K562 (cell line): ENCODE data around the gene SUB1. TPM values are rescaled to one million over a fixed set of nuclear protein-coding genes. Genes with fewer than 3 reads are reported as not detected.

Experiments
- ATAC-seq: fragments of 200-7000 bp; cut with Tn5 transposase; 3 replicates; pipeline ENCODE4 v1.9.1; 2020; ENCODE audit warnings: moderate library complexity
- BruUV-seq: library from RNA; stranded (reverse); fragments of 400-500 nt; replicated peaks from 2 replicates; lab custom pipeline; 2021; lab: Mats Ljungman, UMichigan
- CTCF ChIA-PET: fragments of 300-600 bp; formaldehyde crosslinking; extraction: SDS; loops from one replicate; lab custom pipeline; 2021; ENCODE audit warnings: low intra/inter-chr PET ratio; lab: Yijun Ruan, JAX
- POLR2A ChIA-PET: fragments of 300-600, 350-650 bp; sonication (Branson Sonifier 250); formaldehyde crosslinking; extraction: SDS; loops from one replicate; lab custom pipeline; 2021; ENCODE audit warnings: antibody characterized with exemption, inconsistent platforms; lab: Yijun Ruan, JAX
- DNase-seq, 4 experiments: peaks; one replicate each; pipeline versions ENCODE4 v3.0.0 to v3.0.0-alpha.2; 2011 to 2018; ENCODE audit warnings: low spot score in 3 of 4, mixed read lengths in 3 of 4; ENCODE audit errors: extremely low read depth in 1 of 4
- FAIRE-seq: peaks from 2 replicates; lab custom pipeline; 2011; peaks lifted over from hg19 to GRCh38; lab: Jason Lieb, UNC
- H2AFZ ChIP-seq: 2 replicates; pipeline ENCODE4 v1.6.0; 2011; ENCODE audit warnings: low read depth, low read length, control low read depth, inconsistent platforms
- H3K27ac ChIP-seq: fragments of 200-600 bp; 3 replicates; pipeline ENCODE4 v1.8.0; 2011; ENCODE audit warnings: low read depth, mild to moderate bottlenecking, control low read depth, inconsistent platforms, low read length, moderate library complexity, mixed read lengths; ENCODE audit errors: extremely low read depth
- H3K27me3 ChIP-seq, 2 experiments: fragments of 300-600 bp in 1 of 2; 2 replicates in 1 of 2; 3 replicates in 1 of 2; pipeline versions ENCODE4 v1.6.0 to v1.8.0; 2011; ENCODE audit warnings: inconsistent platforms in 2 of 2, low read length in 2 of 2, mild to moderate bottlenecking in 1 of 2, mixed read lengths in 1 of 2, moderate library complexity in 1 of 2; ENCODE audit not compliant: control insufficient read depth in 2 of 2, insufficient read depth in 2 of 2
- H3K36me3 ChIP-seq: fragments of 300-600 bp; 3 replicates; pipeline ENCODE4 v1.8.0; 2011; ENCODE audit warnings: mild to moderate bottlenecking, low read length, inconsistent platforms; ENCODE audit not compliant: control insufficient read depth, insufficient read depth
- H3K4me1 ChIP-seq, 2 experiments: fragments of 200-600 bp in 1 of 2; replicated peaks in 1 of 2; 2 replicates in 1 of 2; 3 replicates in 1 of 2; pipeline versions ENCODE4 v1.5.1 to v1.8.0; 2011; ENCODE audit warnings: inconsistent platforms in 2 of 2, low read length in 2 of 2, mild to moderate bottlenecking in 1 of 2, mixed read lengths in 1 of 2, moderate library complexity in 1 of 2; ENCODE audit not compliant: control insufficient read depth in 2 of 2, insufficient read depth in 2 of 2
- H3K4me2 ChIP-seq: 2 replicates; pipeline ENCODE4 v1.6.1; 2011; ENCODE audit warnings: low read length, control low read depth, inconsistent platforms, mixed read lengths; ENCODE audit not compliant: insufficient read depth
- H3K4me3 ChIP-seq: fragments of 200-600 bp; sonication (generic), shearing (Covaris generic); 2 replicates; pipeline ENCODE4 v1.5.1; 2016; ENCODE audit warnings: control low read depth, inconsistent platforms
- H3K79me2 ChIP-seq: fragments of 200-600 bp; 3 replicates; pipeline ENCODE4 v1.8.0; 2011; ENCODE audit warnings: low read length, inconsistent platforms; ENCODE audit not compliant: control insufficient read depth, insufficient read depth
- H3K9ac ChIP-seq, 2 experiments: 2 replicates each; pipeline versions ENCODE4 v1.6.0 to v1.6.1; 2011; ENCODE audit warnings: low read depth in 2 of 2, low read length in 2 of 2, control low read depth in 1 of 2, inconsistent platforms in 1 of 2, mild to moderate bottlenecking in 1 of 2, mixed read lengths in 1 of 2; ENCODE audit not compliant: insufficient read depth in 1 of 2
- H3K9me1 ChIP-seq: one replicate; pipeline ENCODE4 v1.6.0; 2011; ENCODE audit warnings: inconsistent platforms, mild to moderate bottlenecking, low read length, moderate library complexity; ENCODE audit not compliant: control insufficient read depth, insufficient read depth
- H3K9me3 ChIP-seq: replicated peaks from 2 replicates; pipeline ENCODE4 v1.5.1; 2011; ENCODE audit warnings: low read depth, low read length, inconsistent platforms; ENCODE audit not compliant: control insufficient read depth, insufficient read depth
- H4K20me1 ChIP-seq: replicated peaks from 2 replicates; pipeline ENCODE4 v1.6.1; 2011; ENCODE audit warnings: low read length, inconsistent platforms, mixed read lengths; ENCODE audit not compliant: control insufficient read depth, insufficient read depth
- MAFF ChIP-seq: IDR thresholded peaks from 2 replicates; pipeline ENCODE4 v1.6.1; 2012; ENCODE audit warnings: low read length, improper control_type of control experiment
- MAFG ChIP-seq: fragments of 450-650 bp; conservative IDR thresholded peaks from 2 replicates; pipeline ENCODE4 v1.6.1; 2016; ENCODE audit warnings: missing genetic modification characterization, missing compliant biosample characterization
- NELFE ChIP-seq: IDR thresholded peaks from 2 replicates; pipeline ENCODE4 v1.6.1; 2011; ENCODE audit warnings: mild to moderate bottlenecking; ENCODE audit not compliant: insufficient read depth, insufficient read length
- ZBTB9 ChIP-seq: fragments of 450-650 bp; formaldehyde crosslinking; IDR thresholded peaks from 2 replicates; pipeline ENCODE4 v1.4.0; 2020; ENCODE audit warnings: mild to moderate bottlenecking, moderate library complexity
- ZNF316 ChIP-seq: fragments of 450-650 bp; IDR thresholded peaks from 2 replicates; pipeline ENCODE4 v1.6.1; 2016
- WGBS: fragments of 100-300 bp; shearing (Covaris generic); methylation state at CpG from one replicate; pipeline ENCODE4 v1.1.6; 2016; ENCODE audit warnings: low coverage, mixed read lengths; ENCODE audit not compliant: insufficient coverage; ENCODE audit errors: missing lambda C conversion rate; 5-methylcytosine and 5-hydroxymethylcytosine counted together
- in situ Hi-C: fragments of 300-500 bp; cut with MboI; formaldehyde crosslinking; loops from 4 replicates; pipeline ENCODE4 v1.15.0; 2018; ENCODE audit warnings: inconsistent platforms, mixed read lengths
- intact Hi-C: fragments of 100-400 bp; cut with micrococcal nuclease; formaldehyde crosslinking; loops from 2 replicates; pipeline ENCODE4 v1.14.2; 2022
- polyA plus RNA-seq, 8 experiments: library from polyadenylated mRNA; depleted of rRNA in 4 of 8; stranded (reverse) in 5 of 8; unstranded in 3 of 8; fragments of >200 nt; fragmentation: Nextera tagmentation in 2 of 8; fragmentation: Illumina TruSeq in 1 of 8; extraction: Ambion mirVana in 2 of 8; extraction: Trizol in 1 of 8; gene quantifications; 2 replicates each; pipeline versions ENCODE4 v1.2.1 to v1.2.3, GENCODE V29; 2011 to 2014; ENCODE audit warnings: inconsistent platforms in 1 of 8, missing spikeins in 1 of 8
- total RNA-seq, 7 experiments: library from RNA; depleted of rRNA in 6 of 7; stranded (reverse); fragments of >200 nt in 6 of 7; fragmentation: Illumina TruSeq in 2 of 7; extraction: Trizol in 2 of 7; gene quantifications; 2 replicates each; pipeline versions ENCODE4 v1.2.1 to v1.2.3, GENCODE V29; 2011 to 2021; ENCODE audit warnings: low replicate concordance in 1 of 7

The SUB1 gene
- total and polyA plus RNA-seq, 9 of the 15 experiments (the other 6 are each of a cell fraction or from before 2014, with no cell fraction given): 336 to 1,031 (median 700) TPM

DNA sequence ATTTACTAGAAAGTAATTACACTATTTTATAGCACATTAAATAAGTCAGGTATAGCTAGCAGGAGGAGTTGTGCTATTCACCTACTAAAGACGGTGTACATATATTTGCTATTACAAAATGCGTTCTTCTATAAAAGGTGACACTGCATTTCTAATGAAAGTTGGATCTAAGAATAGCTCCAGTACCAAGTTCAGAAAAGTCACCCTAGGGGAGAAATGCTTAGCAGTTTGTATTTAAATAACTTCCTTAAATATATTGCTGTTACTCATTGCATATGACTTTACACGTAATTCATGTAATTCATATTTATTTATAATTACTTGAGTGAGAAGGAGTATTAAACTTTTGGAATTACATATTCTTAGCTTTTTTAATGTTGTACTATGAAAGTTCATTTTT, 7.0 kb upstream of the SUB1 start (continued):
- no peak for TF ChIP-seq ZBTB9 (CRISPR knock-in tag)

GRCh38 chr5:32578764-32579163, 6.6 kb upstream of the SUB1 start:
- in situ Hi-C loops: no loop called here
- no peak overlapping the region for H3K27ac ChIP-seq
- ATAC-seq (no peak), FAIRE-seq (no peak), DNase-seq (no peak)
- H3K4me1 ChIP-seq: peaks cover 3 to 8% of the 10 kb centered on the region in 2 experiments; a peak in 2 of 5 replicates
- no peak overlapping the region for H3K4me2 ChIP-seq
- TF ChIP-seq ZNF316 (peak; percentile 66), NELFE (no peak), MAFF (peak; percentile 46), MAFG (tag) (0 out of 2 replicates have a peak, but pooled peaks have one; percentile 11)
- BruUV-seq: no TSS peak
- CTCF ChIA-PET: interaction anchor here (0.6 kb wide), 1 partner anchor 11 kb away, joined by 3 read pairs; no protein-coding TSS in a partner anchor
- H3K79me2 ChIP-seq: no peaks in the 10 kb centered on the region
- H3K9me3 ChIP-seq: no peaks in the 10 kb centered on the region
- no peak overlapping the region for H3K4me3 ChIP-seq
- H3K36me3 ChIP-seq: no peaks in the 10 kb centered on the region
- H2AFZ ChIP-seq: no peak overlapping the region
- intact Hi-C loops: no loop called here
- 76% methylated on average over 3 of the region's 3 CpGs for WGBS
- POLR2A ChIA-PET: no interaction called here
- no peaks in the 10 kb centered on the region for H3K9me1 ChIP-seq
- H3K9ac ChIP-seq: no peak overlapping the region
- H3K27me3 ChIP-seq: peaks cover 9 to 14% of the 10 kb centered on the region in 2 experiments; a peak in 3 of 5 replicates
- no peaks in the 10 kb centered on the region for H4K20me1 ChIP-seq
